Measurements from ENCODE around the gene ULK4. TPM values are rescaled to one million over a fixed set of nuclear protein-coding genes. Genes with fewer than 3 reads are reported as not detected.

The ULK4 gene
- total RNA-seq, 1 donor from 2014 or later = 10.2 TPM

DNA sequence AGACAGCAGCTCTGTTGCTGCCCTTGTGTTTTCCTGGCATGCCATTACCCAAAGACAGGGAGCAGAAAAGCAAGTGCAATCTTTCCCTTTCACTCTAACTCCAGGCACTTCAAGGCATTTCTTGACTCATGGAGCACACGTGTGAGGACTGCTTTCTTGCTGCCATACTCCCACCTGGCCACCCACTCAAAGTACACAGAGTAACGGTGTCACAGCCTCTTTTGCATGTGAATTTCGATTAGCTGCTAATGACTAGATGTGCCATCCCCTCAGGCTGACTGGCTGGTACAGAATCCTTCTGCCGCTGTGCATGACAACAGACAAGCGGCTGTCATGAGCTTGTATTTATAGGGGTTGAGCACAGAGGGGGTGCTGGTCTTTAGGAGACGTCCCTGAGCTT, 382.0 kb downstream of the ULK4 start:
- Mint-ChIP-seq H3K27ac (ENCODE audit: unreplicated experiment) (no peak overlapping the region), H3K9me3 (ENCODE audit: unreplicated experiment) (no peaks in the 10 kb centered on the region), H3K4me3 (ENCODE audit: unreplicated experiment) (no peak overlapping the region), H3K27me3 (ENCODE audit: unreplicated experiment) (no peaks in the 10 kb centered on the region), H3K36me3 (ENCODE audit: low read depth, unreplicated experiment) (no peaks in the 10 kb centered on the region), H3K4me1 (ENCODE audit: unreplicated experiment) (peaks cover 4% of the 10 kb centered on the region)
- no peak for DNase-seq (ENCODE audit: low spot score)
- TF ChIP-seq, protein P1, sequence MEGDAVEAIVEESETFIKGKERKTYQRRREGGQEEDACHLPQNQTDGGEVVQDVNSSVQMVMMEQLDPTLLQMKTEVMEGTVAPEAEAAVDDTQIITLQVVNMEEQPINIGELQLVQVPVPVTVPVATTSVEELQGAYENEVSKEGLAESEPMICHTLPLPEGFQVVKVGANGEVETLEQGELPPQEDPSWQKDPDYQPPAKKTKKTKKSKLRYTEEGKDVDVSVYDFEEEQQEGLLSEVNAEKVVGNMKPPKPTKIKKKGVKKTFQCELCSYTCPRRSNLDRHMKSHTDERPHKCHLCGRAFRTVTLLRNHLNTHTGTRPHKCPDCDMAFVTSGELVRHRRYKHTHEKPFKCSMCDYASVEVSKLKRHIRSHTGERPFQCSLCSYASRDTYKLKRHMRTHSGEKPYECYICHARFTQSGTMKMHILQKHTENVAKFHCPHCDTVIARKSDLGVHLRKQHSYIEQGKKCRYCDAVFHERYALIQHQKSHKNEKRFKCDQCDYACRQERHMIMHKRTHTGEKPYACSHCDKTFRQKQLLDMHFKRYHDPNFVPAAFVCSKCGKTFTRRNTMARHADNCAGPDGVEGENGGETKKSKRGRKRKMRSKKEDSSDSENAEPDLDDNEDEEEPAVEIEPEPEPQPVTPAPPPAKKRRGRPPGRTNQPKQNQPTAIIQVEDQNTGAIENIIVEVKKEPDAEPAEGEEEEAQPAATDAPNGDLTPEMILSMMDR (IDR thresholded peaks at IDR 0.05; ENCODE audit: unreplicated experiment) = no peak

DNA sequence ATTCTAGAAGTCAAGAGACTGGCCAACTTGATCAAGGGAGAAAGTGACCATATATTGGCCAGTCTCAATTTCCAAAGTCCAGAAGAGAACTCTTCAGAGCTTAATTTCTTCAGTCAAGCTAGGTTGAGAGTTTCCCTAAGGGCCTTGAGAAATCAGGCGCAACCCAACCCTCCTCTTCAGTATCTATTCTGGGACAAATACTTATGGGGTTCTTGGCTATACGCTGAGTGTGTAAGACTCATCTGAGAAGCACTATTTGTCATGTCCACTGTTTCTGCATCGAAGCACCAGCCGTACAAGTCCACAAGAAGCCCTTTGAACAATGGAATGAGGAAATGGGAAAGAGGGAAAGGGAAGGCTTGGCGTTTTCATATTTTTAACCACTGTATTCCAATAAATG, 383.1 kb downstream of the ULK4 start:
- no peak for DNase-seq (ENCODE audit: low spot score)
- Mint-ChIP-seq H3K27ac (ENCODE audit: unreplicated experiment) (no peak overlapping the region), H3K27me3 (ENCODE audit: unreplicated experiment) (no peaks in the 10 kb centered on the region), H3K9me3 (ENCODE audit: unreplicated experiment) (no peaks in the 10 kb centered on the region), H3K36me3 (ENCODE audit: low read depth, unreplicated experiment) (no peaks in the 10 kb centered on the region), H3K4me1 (ENCODE audit: unreplicated experiment) (peaks cover 4% of the 10 kb centered on the region), H3K4me3 (ENCODE audit: unreplicated experiment) (no peak overlapping the region)
- TF ChIP-seq, protein P1 (IDR thresholded peaks at IDR 0.05; ENCODE audit: unreplicated experiment) = no peak

DNA sequence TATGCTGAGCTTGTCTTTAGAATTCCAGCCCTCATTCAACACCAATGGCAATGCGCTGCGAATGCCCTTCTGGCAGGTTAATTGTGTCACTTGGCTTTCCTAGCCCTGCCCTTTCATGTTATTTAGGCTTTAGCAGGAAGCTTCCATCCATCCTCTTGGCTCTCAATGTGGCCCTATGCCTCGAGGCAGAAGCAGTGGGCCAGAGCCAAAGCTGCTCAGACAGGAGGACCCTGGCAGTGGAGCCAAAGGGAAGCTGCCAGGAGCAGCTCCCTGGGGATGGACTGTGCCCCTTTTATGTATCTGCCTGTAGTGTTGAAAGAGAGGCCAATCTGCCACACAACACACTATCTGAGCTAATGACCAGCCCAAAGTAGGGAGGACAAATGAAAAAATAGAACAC, 386.2 kb downstream of the ULK4 start:
- no peaks in the 10 kb centered on the region for H3K27me3 Mint-ChIP-seq (ENCODE audit: unreplicated experiment)
- H3K27ac Mint-ChIP-seq (ENCODE audit: unreplicated experiment) = no peak overlapping the region
- H3K36me3 Mint-ChIP-seq (ENCODE audit: low read depth, unreplicated experiment) = no peaks in the 10 kb centered on the region
- DNase-seq (ENCODE audit: low spot score) = no peak
- H3K4me1 Mint-ChIP-seq (ENCODE audit: unreplicated experiment) = peaks cover 5% of the 10 kb centered on the region
- no peak overlapping the region for H3K4me3 Mint-ChIP-seq (ENCODE audit: unreplicated experiment)
- TF ChIP-seq, protein P1 (IDR thresholded peaks at IDR 0.05; ENCODE audit: unreplicated experiment) = no peak
- no peaks in the 10 kb centered on the region for H3K9me3 Mint-ChIP-seq (ENCODE audit: unreplicated experiment)

DNA sequence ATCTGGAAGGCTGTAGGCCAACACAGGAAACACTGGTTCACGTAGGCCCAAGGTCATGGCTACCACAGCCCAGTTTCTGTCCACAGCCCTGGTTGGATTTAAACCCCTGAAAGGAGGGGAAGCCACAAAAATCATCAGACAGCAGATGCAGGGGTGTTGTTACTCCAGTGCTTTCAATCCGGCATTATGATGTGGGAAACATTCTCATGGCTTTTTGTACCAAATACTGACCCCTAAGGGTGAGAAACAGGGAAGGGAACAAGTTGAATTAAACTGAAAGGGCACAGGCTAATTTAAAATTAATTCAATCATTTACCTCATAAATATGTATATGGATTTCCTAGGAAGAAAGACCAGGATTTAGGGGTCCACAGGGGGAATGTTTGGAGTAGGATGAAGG, 387.0 kb downstream of the ULK4 start:
- H3K4me3 Mint-ChIP-seq (ENCODE audit: unreplicated experiment) = no peak overlapping the region

DNA sequence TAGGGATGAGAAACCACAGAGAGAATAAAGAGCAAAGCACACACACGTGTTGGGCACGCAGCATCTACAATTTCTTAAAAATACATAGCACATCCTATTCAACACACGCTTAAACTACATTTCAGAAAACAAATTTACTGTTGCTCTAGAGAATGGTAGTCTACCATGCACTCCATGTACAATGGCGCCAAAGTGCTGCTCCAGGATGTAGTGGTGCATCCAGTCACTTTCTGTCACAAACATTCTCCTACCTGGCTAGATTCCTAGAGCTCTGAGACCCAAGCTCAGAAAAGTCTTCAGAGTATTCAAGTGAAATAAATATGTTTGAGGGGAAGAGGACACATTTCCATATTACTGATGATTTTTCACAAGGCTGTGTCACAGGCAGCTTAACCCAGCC, 388.3 kb downstream of the ULK4 start:
- Mint-ChIP-seq H3K27me3 (ENCODE audit: unreplicated experiment) (peaks cover 2% of the 10 kb centered on the region), H3K9me3 (ENCODE audit: unreplicated experiment) (no peaks in the 10 kb centered on the region), H3K27ac (ENCODE audit: unreplicated experiment) (no peak overlapping the region), H3K36me3 (ENCODE audit: low read depth, unreplicated experiment) (no peaks in the 10 kb centered on the region), H3K4me3 (ENCODE audit: unreplicated experiment) (no peak overlapping the region), H3K4me1 (ENCODE audit: unreplicated experiment) (peaks cover 5% of the 10 kb centered on the region)
- TF ChIP-seq, protein P1 (IDR thresholded peaks at IDR 0.05; ENCODE audit: unreplicated experiment) = no peak
- no peak for DNase-seq (ENCODE audit: low spot score)

More for the DNA sequence above, 387.0 kb downstream of the ULK4 start:
- Mint-ChIP-seq H3K27ac (ENCODE audit: unreplicated experiment) (no peak overlapping the region), H3K9me3 (ENCODE audit: unreplicated experiment) (no peaks in the 10 kb centered on the region), H3K4me1 (ENCODE audit: unreplicated experiment) (peaks cover 9% of the 10 kb centered on the region), H3K36me3 (ENCODE audit: low read depth, unreplicated experiment) (no peaks in the 10 kb centered on the region), H3K27me3 (ENCODE audit: unreplicated experiment) (no peaks in the 10 kb centered on the region)
- no peak for DNase-seq (ENCODE audit: low spot score)
- TF ChIP-seq, protein P1 (IDR thresholded peaks at IDR 0.05; ENCODE audit: unreplicated experiment) = no peak

All from endothelial cell (in vitro differentiated cells).